HEK293 (cell line): Measurements from ENCODE around the gene TMEM273.
A peak's percentile ranks its signal among the peaks of the same experiment; 100 is the strongest.

ENCODE experiments used
- GLIS2 ChIP-seq: fragments of 450-650 bp; formaldehyde crosslinking; IDR thresholded peaks from 2 replicates; pipeline ENCODE4 v1.5.1; 2016; ENCODE audit warnings: missing biosample characterization, missing genetic modification characterization
- ZNF23 ChIP-seq: fragments of 450-650 bp; formaldehyde crosslinking; IDR thresholded peaks from 2 replicates; pipeline ENCODE4 v1.5.1; 2016; ENCODE audit warnings: missing biosample characterization, missing genetic modification characterization, borderline replicate concordance

- TF ChIP-seq GLIS2 (peak; percentile 33; the same call in 1 of the 2 replicates), ZNF23 (no peak)
Observed at GRCh38 chr10:49115015-49115795, 73.0 kb downstream of the TMEM273 start, which contains the start of gene VSTM4.
